ENCODE measurements around the gene ACTN4. TPM values are rescaled to one million over a fixed set of nuclear protein-coding genes. Genes with fewer than 3 reads are reported as not detected.
A peak's percentile ranks its signal among the peaks of the same experiment; 100 is the strongest.

The ACTN4 gene
- total RNA-seq, 1 donor = 280 TPM

DNA sequence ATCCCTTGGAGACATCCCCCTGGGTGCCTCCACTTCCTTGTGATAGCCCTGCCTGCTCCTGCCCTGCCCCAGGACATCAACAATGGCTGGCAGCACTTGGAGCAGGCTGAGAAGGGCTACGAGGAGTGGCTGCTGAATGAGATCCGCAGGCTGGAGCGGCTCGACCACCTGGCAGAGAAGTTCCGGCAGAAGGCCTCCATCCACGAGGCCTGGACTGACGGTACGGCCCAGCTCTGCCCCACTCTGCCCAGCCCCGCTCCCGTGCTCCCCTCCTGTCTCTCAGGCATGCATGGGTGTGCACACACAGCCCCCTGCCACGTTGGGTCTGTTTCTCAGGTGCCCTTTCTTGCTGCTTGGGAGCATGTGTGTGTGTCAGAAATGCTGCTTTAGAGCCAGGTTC lies 70.4 kb downstream of the ACTN4 start:
- DNase-seq (ENCODE audit: low read depth) = no peak
- H3K4me3 ChIP-seq (ENCODE audit: low read depth, low read length) = no peak overlapping the region
- TF ChIP-seq, protein P1, sequence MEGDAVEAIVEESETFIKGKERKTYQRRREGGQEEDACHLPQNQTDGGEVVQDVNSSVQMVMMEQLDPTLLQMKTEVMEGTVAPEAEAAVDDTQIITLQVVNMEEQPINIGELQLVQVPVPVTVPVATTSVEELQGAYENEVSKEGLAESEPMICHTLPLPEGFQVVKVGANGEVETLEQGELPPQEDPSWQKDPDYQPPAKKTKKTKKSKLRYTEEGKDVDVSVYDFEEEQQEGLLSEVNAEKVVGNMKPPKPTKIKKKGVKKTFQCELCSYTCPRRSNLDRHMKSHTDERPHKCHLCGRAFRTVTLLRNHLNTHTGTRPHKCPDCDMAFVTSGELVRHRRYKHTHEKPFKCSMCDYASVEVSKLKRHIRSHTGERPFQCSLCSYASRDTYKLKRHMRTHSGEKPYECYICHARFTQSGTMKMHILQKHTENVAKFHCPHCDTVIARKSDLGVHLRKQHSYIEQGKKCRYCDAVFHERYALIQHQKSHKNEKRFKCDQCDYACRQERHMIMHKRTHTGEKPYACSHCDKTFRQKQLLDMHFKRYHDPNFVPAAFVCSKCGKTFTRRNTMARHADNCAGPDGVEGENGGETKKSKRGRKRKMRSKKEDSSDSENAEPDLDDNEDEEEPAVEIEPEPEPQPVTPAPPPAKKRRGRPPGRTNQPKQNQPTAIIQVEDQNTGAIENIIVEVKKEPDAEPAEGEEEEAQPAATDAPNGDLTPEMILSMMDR (IDR thresholded peaks at IDR 0.05; ENCODE audit: insufficient read depth, low read length) = no peak

DNA sequence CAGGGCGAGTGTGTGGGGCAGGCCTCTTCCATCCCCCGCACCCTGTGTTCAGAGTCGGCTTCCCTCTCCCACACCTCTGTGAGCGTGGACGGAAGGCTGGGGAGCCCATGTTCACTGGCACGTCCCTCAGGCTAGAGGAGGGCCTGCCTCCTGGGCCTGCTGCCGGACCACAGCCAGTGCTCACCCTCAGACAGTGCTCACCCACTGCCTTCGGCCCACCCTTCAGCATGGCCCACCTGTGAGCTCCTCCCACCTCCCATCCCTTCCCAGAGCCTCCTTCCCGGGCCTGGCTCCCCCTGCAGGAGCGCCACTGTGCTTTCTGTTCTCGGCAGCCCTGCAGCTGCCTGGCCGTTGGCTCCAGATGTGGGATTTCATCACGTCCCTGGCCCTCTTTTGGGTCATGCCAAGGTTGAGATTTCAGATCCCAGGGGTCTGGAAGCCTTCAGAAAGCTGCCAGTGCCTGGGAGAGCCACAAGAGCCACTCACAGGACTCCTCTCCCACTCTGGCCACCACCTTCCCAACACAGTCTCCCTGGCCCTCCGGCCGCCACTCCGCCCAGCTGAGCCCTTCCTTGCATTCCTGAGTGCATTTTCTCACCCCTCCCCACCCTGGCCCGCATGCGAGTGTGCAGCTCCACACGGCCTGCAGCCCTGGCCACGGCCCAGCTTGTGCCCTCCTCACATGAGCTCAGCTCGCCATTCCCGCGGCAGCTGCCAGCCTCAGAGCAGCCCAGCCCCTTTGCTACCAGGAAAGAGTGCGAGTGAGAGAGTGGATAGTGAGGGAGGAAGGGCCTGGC lies 71.5 kb downstream of the ACTN4 start:
- DNase-seq (ENCODE audit: low read depth) = peak; percentile 40
- no peak overlapping the region for H3K4me3 ChIP-seq (ENCODE audit: low read depth, low read length)
- TF ChIP-seq, protein P1 (IDR thresholded peaks at IDR 0.05; ENCODE audit: insufficient read depth, low read length) = peak; percentile 39

DNA sequence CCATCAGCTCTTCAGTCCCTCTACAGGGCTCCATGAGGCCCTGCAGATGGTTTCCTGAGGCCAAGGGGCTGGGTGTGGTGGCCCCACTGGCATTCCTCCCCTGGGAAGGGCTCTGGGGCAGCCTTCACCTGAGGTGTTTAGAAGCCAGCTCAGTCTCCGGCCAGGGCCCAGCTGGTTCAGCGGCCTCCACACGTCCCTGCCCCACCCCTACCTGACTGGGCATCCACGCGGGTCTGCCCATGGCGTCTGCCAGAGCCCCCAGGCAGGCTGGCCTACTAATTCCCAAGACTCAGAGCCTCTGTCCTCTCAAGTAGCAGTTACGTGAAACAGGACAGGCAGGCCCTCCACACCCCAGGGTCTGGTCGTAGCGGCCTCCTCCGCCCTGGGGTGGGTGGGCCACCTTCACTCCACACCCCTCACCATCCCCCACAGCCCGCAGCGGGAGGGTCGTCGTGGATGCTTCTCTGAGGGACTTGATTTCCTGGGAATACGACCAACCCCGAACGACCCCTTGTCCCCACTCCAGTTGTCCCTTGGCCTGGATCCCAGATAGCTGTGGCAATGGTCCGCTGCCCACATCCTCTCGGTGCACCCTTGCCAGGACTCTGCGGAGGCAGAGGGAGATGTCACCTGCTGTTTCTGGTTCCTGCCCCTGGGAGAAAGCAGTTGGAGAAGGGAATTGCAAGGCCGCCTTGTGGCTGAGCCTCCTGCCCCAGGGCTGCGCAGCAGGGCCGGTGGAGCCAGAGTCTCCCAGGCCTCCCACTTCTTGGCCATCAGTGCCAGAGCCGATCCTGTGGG lies 72.5 kb downstream of the ACTN4 start:
- no peak for DNase-seq (ENCODE audit: low read depth)
- TF ChIP-seq, protein P1 (IDR thresholded peaks at IDR 0.05; ENCODE audit: insufficient read depth, low read length) = no peak
- no peak overlapping the region for H3K4me3 ChIP-seq (ENCODE audit: low read depth, low read length)

DNA sequence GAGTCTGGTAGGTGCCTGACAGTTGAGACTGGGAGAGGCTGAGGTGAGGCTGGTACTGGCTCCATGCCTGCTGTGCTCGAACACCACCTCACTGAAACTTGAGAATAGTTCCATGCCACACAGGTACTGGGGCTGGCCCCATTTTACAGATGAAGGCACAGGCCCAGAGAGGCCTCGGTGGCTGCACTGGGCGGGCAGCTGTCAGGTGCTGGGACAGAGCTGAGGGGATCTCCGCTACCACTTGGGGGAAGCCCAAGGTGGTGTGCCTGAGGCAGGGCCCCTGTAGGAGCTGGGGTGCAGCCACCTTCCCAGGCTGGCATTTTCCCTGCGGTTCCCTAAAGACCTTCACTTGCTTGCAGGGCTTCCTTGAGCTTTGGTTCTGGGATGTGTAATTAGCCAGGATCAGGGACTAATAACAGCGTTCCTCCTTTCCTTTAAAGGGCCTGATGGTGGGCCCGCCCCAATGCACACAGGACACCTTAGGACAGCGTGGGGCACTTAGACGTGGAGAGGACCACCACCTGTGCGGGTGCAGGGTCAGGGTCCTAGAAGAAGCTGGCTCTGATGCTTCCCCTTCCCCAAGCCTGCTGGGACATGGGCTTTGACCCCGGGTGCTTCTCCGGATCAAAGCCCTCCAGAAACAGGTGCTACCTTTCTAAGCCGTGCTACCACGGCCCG lies 73.2 kb downstream of the ACTN4 start:
- DNase-seq (ENCODE audit: low read depth) = no peak
- H3K4me3 ChIP-seq (ENCODE audit: low read depth, low read length) = no peak overlapping the region
- TF ChIP-seq, protein P1 (IDR thresholded peaks at IDR 0.05; ENCODE audit: insufficient read depth, low read length) = no peak

DNA sequence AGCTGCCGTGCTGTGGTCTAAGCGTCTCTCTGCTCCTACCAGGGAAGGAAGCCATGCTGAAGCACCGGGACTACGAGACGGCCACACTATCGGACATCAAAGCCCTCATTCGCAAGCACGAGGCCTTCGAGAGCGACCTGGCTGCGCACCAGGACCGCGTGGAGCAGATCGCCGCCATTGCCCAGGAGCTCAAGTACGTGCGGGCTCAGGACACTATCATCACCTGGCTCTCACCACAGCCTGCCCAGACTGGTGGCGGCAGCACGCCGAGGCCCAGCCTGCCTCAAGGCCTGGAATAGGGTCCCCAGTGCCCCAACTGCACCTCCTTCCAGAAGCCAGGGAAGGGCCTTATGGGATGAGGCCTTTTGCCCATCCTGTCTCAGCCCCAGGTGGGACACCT lies 74.0 kb downstream of the ACTN4 start:
- TF ChIP-seq, protein P1 (IDR thresholded peaks at IDR 0.05; ENCODE audit: insufficient read depth, low read length) = no peak
- no peak for DNase-seq (ENCODE audit: low read depth)
- H3K4me3 ChIP-seq (ENCODE audit: low read depth, low read length) = no peak overlapping the region

DNA sequence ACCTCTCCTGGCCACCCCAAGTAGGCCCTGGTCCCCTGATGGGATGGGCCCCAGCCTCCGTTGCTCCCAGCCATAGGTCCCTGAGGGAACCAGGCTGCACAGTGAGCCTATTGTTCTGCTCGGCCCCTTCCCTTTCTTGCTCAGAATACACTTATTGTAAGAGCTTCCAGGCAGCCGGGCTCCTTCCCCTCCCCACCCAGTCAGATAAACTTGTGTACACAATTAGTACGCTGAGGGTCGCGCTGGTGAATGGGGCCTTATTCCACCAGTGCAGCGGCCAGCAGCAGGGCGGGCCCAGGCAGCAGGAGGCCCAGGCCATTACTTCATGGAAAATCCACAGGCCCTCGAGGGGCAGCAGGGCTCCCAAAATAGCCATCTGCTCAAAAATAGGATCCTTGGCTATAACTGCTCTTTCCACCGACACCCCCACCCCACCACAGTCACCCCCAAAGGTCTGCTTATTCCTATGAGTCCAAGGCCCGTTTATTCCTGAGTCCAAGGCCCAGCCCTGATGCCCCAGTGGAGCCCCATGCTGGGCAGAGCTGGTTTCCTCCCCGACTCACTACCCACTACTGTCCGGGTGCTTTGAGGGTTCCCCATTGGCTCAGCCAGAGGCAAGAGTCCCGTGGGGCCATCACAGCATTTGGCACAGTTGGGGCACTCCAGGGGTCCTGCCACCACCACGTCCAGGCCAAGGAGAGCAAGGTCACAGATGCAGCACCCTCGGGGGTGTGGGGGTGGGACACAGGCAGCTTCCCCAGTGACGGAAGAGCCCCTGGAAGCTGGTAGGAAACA lies 74.7 kb downstream of the ACTN4 start:
- no peak for DNase-seq (ENCODE audit: low read depth)
- H3K4me3 ChIP-seq (ENCODE audit: low read depth, low read length) = no peak overlapping the region

More for the DNA sequence above, 74.7 kb downstream of the ACTN4 start:
- TF ChIP-seq, protein P1 (IDR thresholded peaks at IDR 0.05; ENCODE audit: insufficient read depth, low read length) = no peak

Measured in fibroblast of the aortic adventitia (primary cell).